WTC11 (cell line): Measurements from ENCODE around the gene NDUFS7.

ENCODE experiments used
- ATF3 ChIP-seq: sonication (generic); formaldehyde crosslinking; conservative IDR thresholded peaks from 2 replicates; pipeline ENCODE4 v1.8.1; 2022; ENCODE audit warnings: mild to moderate bottlenecking, missing genetic modification reagents
- CTCF ChIP-seq: fragments of 200-600 bp; IDR thresholded peaks from 2 replicates; pipeline ENCODE4 v1.8.0; 2022; ENCODE audit warnings: antibody characterized with exemption
- E2F5 ChIP-seq: sonication (generic); formaldehyde crosslinking; IDR thresholded peaks from 2 replicates; pipeline ENCODE4 v1.8.1; 2022; ENCODE audit warnings: mild to moderate bottlenecking, moderate library complexity, missing genetic modification reagents
- ESRRA ChIP-seq: sonication (generic); formaldehyde crosslinking; IDR thresholded peaks from 2 replicates; pipeline ENCODE4 v1.8.1; 2022; ENCODE audit warnings: mild to moderate bottlenecking, missing genetic modification reagents, borderline replicate concordance
- FOXJ3 ChIP-seq: sonication (generic); formaldehyde crosslinking; IDR thresholded peaks from 2 replicates; pipeline ENCODE4 v1.9.0; 2021; ENCODE audit warnings: missing genetic modification reagents, mild to moderate bottlenecking, borderline replicate concordance
- GRHL2 ChIP-seq: fragments of 250-450 bp; sonication (Bioruptor Pico); IDR thresholded peaks from 2 replicates; pipeline ENCODE4 v1.8.0; 2022; ENCODE audit warnings: mild to moderate bottlenecking, moderate library complexity; ENCODE audit not compliant: insufficient replicate concordance, severe bottlenecking
- JUN ChIP-seq: sonication (generic); formaldehyde crosslinking; IDR thresholded peaks from 2 replicates; pipeline ENCODE4 v1.8.0; 2023; ENCODE audit warnings: mild to moderate bottlenecking, missing genetic modification reagents
- MAX ChIP-seq: sonication (generic); formaldehyde crosslinking; IDR thresholded peaks from 2 replicates; pipeline ENCODE4 v1.8.0; 2022; ENCODE audit warnings: mild to moderate bottlenecking, missing genetic modification reagents
- MLX ChIP-seq: sonication (generic); formaldehyde crosslinking; IDR thresholded peaks from 2 replicates; pipeline ENCODE4 v1.8.1; 2023; ENCODE audit warnings: mild to moderate bottlenecking, missing genetic modification reagents, moderate library complexity
- NFE2L1 ChIP-seq: sonication (generic); formaldehyde crosslinking; IDR thresholded peaks from 2 replicates; pipeline ENCODE4 v1.8.1; 2023; ENCODE audit warnings: missing genetic modification reagents
- PREB ChIP-seq: sonication (generic); formaldehyde crosslinking; IDR thresholded peaks from 2 replicates; pipeline ENCODE4 v1.8.1; 2022; ENCODE audit warnings: mild to moderate bottlenecking, missing genetic modification reagents, moderate library complexity, borderline replicate concordance
- TEAD4 ChIP-seq: sonication (generic); formaldehyde crosslinking; IDR thresholded peaks from 2 replicates; pipeline ENCODE4 v1.8.0; 2022; ENCODE audit warnings: mild to moderate bottlenecking, missing genetic modification reagents
- USF2 ChIP-seq: sonication (generic); formaldehyde crosslinking; IDR thresholded peaks from 2 replicates; pipeline ENCODE4 v1.8.1; 2023; ENCODE audit warnings: mild to moderate bottlenecking, missing genetic modification reagents, moderate library complexity
- ZBTB21 ChIP-seq: sonication (generic); formaldehyde crosslinking; IDR thresholded peaks from 2 replicates; pipeline ENCODE4 v1.8.1; 2023; ENCODE audit warnings: mild to moderate bottlenecking, missing genetic modification reagents, borderline replicate concordance

GRCh38 chr19:1349211-1349610 is 34.5 kb upstream of the NDUFS7 start:
- TF ChIP-seq NFE2L1 (CRISPR knock-in tag) (no peak), ESRRA (no peak), ZBTB21 (CRISPR knock-in tag) (no peak), CTCF (no peak), MAX (CRISPR knock-in tag) (no peak), ATF3 (no peak), USF2 (no peak), JUN (CRISPR knock-in tag) (no peak), GRHL2 (CRISPR knock-in tag) (no peak), MLX (CRISPR knock-in tag) (no peak), FOXJ3 (CRISPR knock-in tag) (no peak), PREB (no peak), TEAD4 (CRISPR knock-in tag) (no peak), E2F5 (no peak)
